ENCODE results near the gene MAFG. TPM values are rescaled to one million over a fixed set of nuclear protein-coding genes. Genes with fewer than 3 reads are reported as not detected.

The MAFG gene
- total RNA-seq, 2 donors from 2014 or later = 8.3 to 14.5 TPM

GRCh38 chr17:81941484-81942166 is 14.1 kb upstream of the MAFG start:
- Histone ChIP-seq H3K27me3 (no peaks in the 10 kb centered on the region), H3K9me3 (no peaks in the 10 kb centered on the region), H3K27ac (no peak overlapping the region), H3K4me3 (no peak overlapping the region), H3K4me1 (peaks cover 12% of the 10 kb centered on the region), H3K36me3 (replicated peaks in 1 of 2; ENCODE audit: insufficient read depth in 1 of 2, low read depth in 2 of 2) (no peaks in the 10 kb centered on the region)
- DNase-seq = peak in 1 of 4 donors; percentile 10
- WGBS, 2 donors = 43 to 55% methylated on average over 11 to 26 of the region's 30 CpGs
- no peak for ATAC-seq
- intact Hi-C loops (cut with DNase I) = no loop called here
- no peak for TF ChIP-seq CTCF (IDR thresholded peaks at IDR 0.05)
- TF ChIP-seq POLR2A (IDR thresholded peaks at IDR 0.05) = no peak

- no peaks in the 10 kb centered on the region for H3K36me3 ChIP-seq (replicated peaks in 1 of 2; ENCODE audit: insufficient read depth in 1 of 2, low read depth in 2 of 2)
- H3K9me3 ChIP-seq = no peaks in the 10 kb centered on the region
- no peak overlapping the region for H3K4me3 ChIP-seq
- H3K27me3 ChIP-seq = no peaks in the 10 kb centered on the region
- peak in 1 of 4 donors; percentile 10 for DNase-seq
- ATAC-seq = no peak
- 87 to 89% methylated on average over 12 to 55 of the region's 56 CpGs for WGBS, 2 donors
- H3K27ac ChIP-seq = no peak overlapping the region
- intact Hi-C loops (cut with DNase I) = no loop called here
- TF ChIP-seq POLR2A (IDR thresholded peaks at IDR 0.05) = no peak
- TF ChIP-seq CTCF (IDR thresholded peaks at IDR 0.05) = no peak
- H3K4me1 ChIP-seq = peaks cover 20% of the 10 kb centered on the region
These were observed 13.3 kb upstream of the MAFG start for GRCh38 chr17:81940538-81941483.

- TF ChIP-seq CTCF (IDR thresholded peaks at IDR 0.05) = no peak
- no peak for TF ChIP-seq POLR2A (IDR thresholded peaks at IDR 0.05)
- H3K36me3 ChIP-seq (replicated peaks in 1 of 2; ENCODE audit: insufficient read depth in 1 of 2, low read depth in 2 of 2) = no peaks in the 10 kb centered on the region
- no peak overlapping the region for H3K27ac ChIP-seq
- DNase-seq (peak in 1 of 4 donors; percentile 20), ATAC-seq (no peak)
- no peaks in the 10 kb centered on the region for H3K9me3 ChIP-seq
- H3K4me1 ChIP-seq = peaks cover 29% of the 10 kb centered on the region
- WGBS, 2 donors = 78 to 81% methylated on average over 15 to 19 of the region's 21 CpGs
- no peaks in the 10 kb centered on the region for H3K27me3 ChIP-seq
- intact Hi-C loops (cut with DNase I) = no loop called here
- H3K4me3 ChIP-seq = no peak overlapping the region
These were observed 12.4 kb upstream of the MAFG start for GRCh38 chr17:81939881-81940385.

- TF ChIP-seq POLR2A (IDR thresholded peaks at IDR 0.05) = no peak
- H3K9me3 ChIP-seq = no peaks in the 10 kb centered on the region
- DNase-seq (no peak), ATAC-seq (no peak)
- H3K4me3 ChIP-seq = no peak overlapping the region
- intact Hi-C loops (cut with DNase I) = no loop called here
- no peaks in the 10 kb centered on the region for H3K27me3 ChIP-seq
- WGBS, 2 donors = 75% methylated on average over 14 of the region's 15 CpGs; no CpG with 5 or more reads in 1 of the 2 donors
- peaks cover 30% of the 10 kb centered on the region for H3K4me1 ChIP-seq
- no peaks in the 10 kb centered on the region for H3K36me3 ChIP-seq (replicated peaks in 1 of 2; ENCODE audit: insufficient read depth in 1 of 2, low read depth in 2 of 2)
- no peak overlapping the region for H3K27ac ChIP-seq
These were observed 11.7 kb upstream of the MAFG start for GRCh38 chr17:81939218-81939617.

GRCh38 chr17:81935709-81936084 is 8.2 kb upstream of the MAFG start:
- Histone ChIP-seq H3K27me3 (no peaks in the 10 kb centered on the region), H3K4me3 (peak overlapping the region in 1 of 2 donors; percentile 74), H3K36me3 (replicated peaks in 1 of 2; ENCODE audit: insufficient read depth in 1 of 2, low read depth in 2 of 2) (no peaks in the 10 kb centered on the region), H3K4me1 (peaks cover 30% of the 10 kb centered on the region), H3K27ac (no peak overlapping the region), H3K9me3 (no peaks in the 10 kb centered on the region)
- 75% methylated on average over 6 of the region's 6 CpGs; no CpG with 5 or more reads in 1 of the 2 donors for WGBS, 2 donors
- ATAC-seq = no peak
- no peak for TF ChIP-seq POLR2A (IDR thresholded peaks at IDR 0.05)
- TF ChIP-seq CTCF (IDR thresholded peaks at IDR 0.05) = no peak
- intact Hi-C loops (cut with DNase I) = no loop called here
- DNase-seq = no peak

Data from body of pancreas (tissue), 4 donors.